ENCODE measurements around the gene SRSF6. TPM values are rescaled to one million over a fixed set of nuclear protein-coding genes. Genes with fewer than 3 reads are reported as not detected.
"Not testable (repeated sequence)": the region's sequence is repeated elsewhere in the genome, so short reads cannot be mapped to it uniquely, and the experiment has no call there.

SRSF6 gene
- total RNA-seq, 3 donors from 2014 or later, result 70.9 to 143 (median 114) TPM

- no peak for DNase-seq (ENCODE audit: low spot score in 2 of 2)
- no peak for TF ChIP-seq POLR2A (IDR thresholded peaks at IDR 0.05)
- no peak for TF ChIP-seq POLR2AphosphoS5 (IDR thresholded peaks at IDR 0.05)
- TF ChIP-seq, protein P1, sequence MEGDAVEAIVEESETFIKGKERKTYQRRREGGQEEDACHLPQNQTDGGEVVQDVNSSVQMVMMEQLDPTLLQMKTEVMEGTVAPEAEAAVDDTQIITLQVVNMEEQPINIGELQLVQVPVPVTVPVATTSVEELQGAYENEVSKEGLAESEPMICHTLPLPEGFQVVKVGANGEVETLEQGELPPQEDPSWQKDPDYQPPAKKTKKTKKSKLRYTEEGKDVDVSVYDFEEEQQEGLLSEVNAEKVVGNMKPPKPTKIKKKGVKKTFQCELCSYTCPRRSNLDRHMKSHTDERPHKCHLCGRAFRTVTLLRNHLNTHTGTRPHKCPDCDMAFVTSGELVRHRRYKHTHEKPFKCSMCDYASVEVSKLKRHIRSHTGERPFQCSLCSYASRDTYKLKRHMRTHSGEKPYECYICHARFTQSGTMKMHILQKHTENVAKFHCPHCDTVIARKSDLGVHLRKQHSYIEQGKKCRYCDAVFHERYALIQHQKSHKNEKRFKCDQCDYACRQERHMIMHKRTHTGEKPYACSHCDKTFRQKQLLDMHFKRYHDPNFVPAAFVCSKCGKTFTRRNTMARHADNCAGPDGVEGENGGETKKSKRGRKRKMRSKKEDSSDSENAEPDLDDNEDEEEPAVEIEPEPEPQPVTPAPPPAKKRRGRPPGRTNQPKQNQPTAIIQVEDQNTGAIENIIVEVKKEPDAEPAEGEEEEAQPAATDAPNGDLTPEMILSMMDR (IDR thresholded peaks at IDR 0.05), result peak in 2 of 3 donors; percentile 61
- Histone ChIP-seq H3K36me3 (no peaks in the 10 kb centered on the region), H3K4me1 (no peaks in the 10 kb centered on the region), H3K4me3 (no peak overlapping the region), H3K27ac (no peak overlapping the region), H3K9me3 (no peaks in the 10 kb centered on the region), H3K27me3 (peaks cover 0 to 7% of the 10 kb centered on the region in 2 donors)
- intact Hi-C loops (cut with DNase I; ENCODE audit: low total_unique reads), result no loop called here
These were observed 8.8 kb upstream of the SRSF6 start for GRCh38 chr20:43448748-43449535.

DNA sequence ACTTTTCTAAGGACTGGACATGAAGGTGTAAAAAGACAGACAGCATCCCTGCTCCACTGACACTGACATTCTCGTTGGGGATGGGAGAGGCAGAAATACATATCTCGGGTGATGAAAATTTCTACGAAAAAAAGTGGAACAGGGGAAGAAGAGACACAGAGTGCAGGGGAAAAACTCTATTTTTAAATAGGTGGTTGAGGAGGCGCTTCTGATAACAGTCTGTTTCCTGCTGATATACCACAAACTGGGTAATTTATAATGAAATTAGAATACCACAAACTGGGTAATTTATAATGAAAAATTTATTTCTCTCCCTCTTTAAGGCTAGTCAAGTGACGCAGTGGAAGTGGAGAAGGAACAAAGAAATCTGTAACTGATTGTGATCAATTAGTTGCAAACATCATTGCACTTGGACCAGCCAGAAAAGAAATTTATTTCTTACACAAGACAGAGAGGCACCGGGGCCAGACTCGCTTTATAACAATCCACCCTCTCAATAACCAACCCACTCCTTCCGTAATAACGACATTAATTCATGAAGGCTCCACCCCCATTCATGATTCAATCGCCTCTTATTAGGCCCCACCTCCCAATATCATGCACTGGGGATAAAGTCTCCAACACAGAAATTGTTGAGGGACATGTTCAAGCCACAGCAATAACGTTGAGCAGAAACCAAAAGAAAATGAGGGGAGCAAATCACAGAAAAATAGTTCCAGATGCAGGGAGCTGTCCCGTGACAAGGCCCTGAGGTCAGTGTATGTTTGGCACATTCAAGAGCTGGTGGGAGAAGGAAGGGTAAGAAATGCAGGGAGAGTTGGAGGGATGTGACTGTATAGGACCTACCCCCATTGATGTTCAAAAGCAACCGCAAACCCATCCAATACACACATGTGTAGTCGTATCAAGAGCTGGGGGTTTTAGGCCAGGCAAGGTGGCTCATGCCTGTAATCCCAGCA lies 6.6 kb upstream of the SRSF6 start:
- Histone ChIP-seq H3K36me3 (no peaks in the 10 kb centered on the region), H3K4me3 (no peak overlapping the region), H3K9me3 (no peaks in the 10 kb centered on the region), H3K27me3 (no peaks in the 10 kb centered on the region), H3K4me1 (no peaks in the 10 kb centered on the region), H3K27ac (no peak overlapping the region)
- DNase-seq (ENCODE audit: low spot score in 2 of 2), result no peak
- TF ChIP-seq, protein P1 (IDR thresholded peaks at IDR 0.05), result no peak
- TF ChIP-seq POLR2A (IDR thresholded peaks at IDR 0.05), result no peak
- TF ChIP-seq POLR2AphosphoS5 (IDR thresholded peaks at IDR 0.05), result no peak
- intact Hi-C loops (cut with DNase I; ENCODE audit: low total_unique reads), result no loop called here

GRCh38 chr20:43452404-43453126 lies 5.1 kb upstream of the SRSF6 start:
- DNase-seq (ENCODE audit: low spot score in 2 of 2), result no peak
- Histone ChIP-seq H3K27me3 (no peaks in the 10 kb centered on the region), H3K4me3 (no peak overlapping the region), H3K36me3 (no peaks in the 10 kb centered on the region), H3K9me3 (no peaks in the 10 kb centered on the region), H3K27ac (no peak overlapping the region), H3K4me1 (no peaks in the 10 kb centered on the region)
- TF ChIP-seq POLR2A (IDR thresholded peaks at IDR 0.05), result no peak
- intact Hi-C loops (cut with DNase I; ENCODE audit: low total_unique reads), result no loop called here

DNA sequence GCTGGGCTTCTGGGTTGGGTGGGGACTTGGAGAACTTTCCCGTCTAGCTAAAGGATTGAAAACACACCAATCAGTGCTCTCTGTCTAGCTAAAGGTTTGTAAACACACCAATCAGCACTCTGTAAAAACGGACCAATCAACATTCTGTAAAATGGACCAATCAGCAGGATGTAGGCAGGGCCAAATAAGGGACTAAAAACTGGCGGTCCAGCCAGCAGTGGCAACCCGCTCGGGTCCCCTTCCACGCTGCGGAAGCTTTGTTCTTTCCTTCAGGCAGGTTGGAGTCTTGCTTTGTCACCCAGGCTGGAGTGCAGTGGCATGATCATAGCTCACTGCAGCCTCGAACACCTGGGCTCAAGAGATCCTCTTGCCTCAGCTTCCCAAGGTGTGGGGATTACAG lies 1.4 kb upstream of the SRSF6 start:
- not testable (repeated sequence) for H3K27me3 ChIP-seq; H3K36me3 ChIP-seq; DNase-seq (ENCODE audit: low spot score in 2 of 2); H3K4me1 ChIP-seq; H3K27ac ChIP-seq; H3K9me3 ChIP-seq
- intact Hi-C loops (cut with DNase I; ENCODE audit: low total_unique reads), result loop anchor here (5.0 kb wide), 1 partner anchor 1241 kb away; no protein-coding TSS in a partner anchor
- H3K4me3 ChIP-seq, result peak overlapping the region in 1 of 3 donors; percentile 92

GRCh38 chr20:43456809-43457639 lies 672 bp upstream of the SRSF6 start:
- Histone ChIP-seq H3K9me3 (no peaks in the 10 kb centered on the region), H3K4me3 (peak overlapping the region; percentile 88 to 92 (median 90)), H3K27me3 (no peaks in the 10 kb centered on the region), H3K4me1 (peaks cover 0 to 8% of the 10 kb centered on the region in 2 donors), H3K36me3 (peaks cover 5% of the 10 kb centered on the region), H3K27ac (peak overlapping the region; percentile 100)
- TF ChIP-seq POLR2AphosphoS5 (IDR thresholded peaks at IDR 0.05), result peak in 1 of 3 donors; percentile 17
- TF ChIP-seq, protein P1 (IDR thresholded peaks at IDR 0.05), result no peak
- peak; percentile 91 to 93 for DNase-seq (ENCODE audit: low spot score in 2 of 2)
- intact Hi-C loops (cut with DNase I; ENCODE audit: low total_unique reads), result loop anchor here (5.0 kb wide), 1 partner anchor 1240 kb away; no protein-coding TSS in a partner anchor

Data from breast epithelium (tissue), 4 donors.